Measurements from ENCODE around the gene CREB3L2.
"Not testable (repeated sequence)": the region's sequence is repeated elsewhere in the genome, so short reads cannot be mapped to it uniquely, and the experiment has no call there.

Gene CREB3L2, protein sequence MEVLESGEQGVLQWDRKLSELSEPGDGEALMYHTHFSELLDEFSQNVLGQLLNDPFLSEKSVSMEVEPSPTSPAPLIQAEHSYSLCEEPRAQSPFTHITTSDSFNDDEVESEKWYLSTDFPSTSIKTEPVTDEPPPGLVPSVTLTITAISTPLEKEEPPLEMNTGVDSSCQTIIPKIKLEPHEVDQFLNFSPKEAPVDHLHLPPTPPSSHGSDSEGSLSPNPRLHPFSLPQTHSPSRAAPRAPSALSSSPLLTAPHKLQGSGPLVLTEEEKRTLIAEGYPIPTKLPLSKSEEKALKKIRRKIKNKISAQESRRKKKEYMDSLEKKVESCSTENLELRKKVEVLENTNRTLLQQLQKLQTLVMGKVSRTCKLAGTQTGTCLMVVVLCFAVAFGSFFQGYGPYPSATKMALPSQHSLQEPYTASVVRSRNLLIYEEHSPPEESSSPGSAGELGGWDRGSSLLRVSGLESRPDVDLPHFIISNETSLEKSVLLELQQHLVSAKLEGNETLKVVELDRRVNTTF

DNA sequence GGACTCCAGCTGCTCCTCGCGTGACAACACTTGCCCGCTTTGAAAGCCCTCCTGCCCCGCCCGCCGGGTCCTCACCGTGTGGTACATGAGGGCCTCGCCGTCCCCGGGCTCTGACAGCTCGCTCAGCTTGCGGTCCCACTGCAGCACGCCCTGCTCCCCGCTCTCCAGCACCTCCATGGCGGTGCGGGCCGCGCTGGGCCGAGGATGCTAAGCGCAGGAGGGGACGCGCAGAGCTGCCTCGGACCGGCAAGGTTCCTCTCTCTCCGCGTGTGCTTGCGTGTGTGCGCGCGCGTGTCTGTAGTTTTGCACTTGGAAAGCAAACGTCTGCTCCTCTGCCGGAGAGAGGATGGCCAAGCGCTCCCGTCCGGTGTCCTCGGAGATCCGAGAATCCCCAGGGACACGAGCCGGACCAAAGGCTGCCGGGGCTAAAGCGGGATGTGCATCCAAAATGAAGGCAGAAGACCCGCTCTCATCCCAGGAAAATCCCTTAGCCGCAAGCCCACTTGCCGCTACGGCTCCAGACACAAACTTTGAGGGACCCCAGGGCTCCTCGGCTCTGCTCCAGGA is at the start of gene CREB3L2:
CREB3L2 (minus strand) TSS at position 558 of the 567 bp plus-strand sequence; CDS start at position 177, 381 bp downstream.
- DNase-seq, result peak; percentile 85 to 87
- no peak for TF ChIP-seq GATA1 (IDR thresholded peaks at IDR 0.05; ENCODE audit: low read depth, low read length)
- peak; percentile 74 for TF ChIP-seq POLR2A (IDR thresholded peaks at IDR 0.05; ENCODE audit: low read length)

GRCh38 chr7:138049505-138050116 is 47.7 kb upstream of the CREB3L2 start:
- TF ChIP-seq POLR2A (IDR thresholded peaks at IDR 0.05; ENCODE audit: low read length), result no peak
- no peak for TF ChIP-seq GATA1 (IDR thresholded peaks at IDR 0.05; ENCODE audit: low read depth, low read length)
- no peak for DNase-seq

DNA sequence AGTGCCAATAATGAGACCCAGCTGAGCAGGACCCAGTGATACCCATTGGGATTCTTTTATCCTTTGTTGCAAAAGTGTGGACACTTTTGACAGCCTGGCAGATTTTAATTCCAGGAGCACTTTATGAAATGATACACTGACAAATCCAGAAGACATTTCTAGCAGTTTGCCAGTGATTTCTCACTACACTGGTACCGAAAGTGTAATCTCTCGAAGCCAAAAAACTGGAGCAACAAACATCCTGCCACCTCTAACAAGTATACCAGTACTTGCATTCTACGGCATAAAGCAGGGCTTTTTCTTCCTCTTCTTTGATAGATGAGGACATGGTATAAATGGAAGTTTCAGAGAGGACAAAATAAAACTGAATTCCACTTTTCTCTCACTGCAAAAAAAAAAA is 46.0 kb upstream of the CREB3L2 start:
- no peak for DNase-seq
- TF ChIP-seq GATA1 (IDR thresholded peaks at IDR 0.05; ENCODE audit: low read depth, low read length) (no peak), POLR2A (IDR thresholded peaks at IDR 0.05; ENCODE audit: low read length) (no peak)

- TF ChIP-seq POLR2A (IDR thresholded peaks at IDR 0.05; ENCODE audit: low read length) (no peak), GATA1 (IDR thresholded peaks at IDR 0.05; ENCODE audit: low read depth, low read length) (no peak)
- DNase-seq, result no peak
These were observed 43.0 kb upstream of the CREB3L2 start for GRCh38 chr7:138044897-138045296.

GRCh38 chr7:138040063-138040462 is 38.2 kb upstream of the CREB3L2 start:
- DNase-seq, result not testable (repeated sequence)

DNA sequence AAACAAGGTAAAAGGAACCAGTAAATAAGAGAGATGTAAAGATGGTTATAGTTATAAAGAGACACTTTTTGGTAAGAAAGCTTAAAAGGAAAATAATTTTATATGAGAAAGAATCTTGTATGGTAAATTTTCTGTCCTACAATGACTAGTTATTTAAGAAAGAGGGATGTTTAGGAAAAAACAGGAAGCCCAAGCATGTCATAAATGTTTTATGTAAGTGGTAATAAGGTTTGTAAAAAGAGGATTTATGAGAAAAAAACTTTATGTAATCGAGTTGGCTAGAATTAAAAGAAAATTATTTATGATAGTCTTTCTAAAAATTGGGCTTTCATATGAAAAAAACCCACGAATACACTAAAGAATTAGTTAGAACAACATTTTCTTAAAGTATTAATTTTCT is 34.2 kb upstream of the CREB3L2 start:
- TF ChIP-seq POLR2A (IDR thresholded peaks at IDR 0.05; ENCODE audit: low read length), result no peak
- TF ChIP-seq GATA1 (IDR thresholded peaks at IDR 0.05; ENCODE audit: low read depth, low read length), result no peak
- no peak for DNase-seq

DNA sequence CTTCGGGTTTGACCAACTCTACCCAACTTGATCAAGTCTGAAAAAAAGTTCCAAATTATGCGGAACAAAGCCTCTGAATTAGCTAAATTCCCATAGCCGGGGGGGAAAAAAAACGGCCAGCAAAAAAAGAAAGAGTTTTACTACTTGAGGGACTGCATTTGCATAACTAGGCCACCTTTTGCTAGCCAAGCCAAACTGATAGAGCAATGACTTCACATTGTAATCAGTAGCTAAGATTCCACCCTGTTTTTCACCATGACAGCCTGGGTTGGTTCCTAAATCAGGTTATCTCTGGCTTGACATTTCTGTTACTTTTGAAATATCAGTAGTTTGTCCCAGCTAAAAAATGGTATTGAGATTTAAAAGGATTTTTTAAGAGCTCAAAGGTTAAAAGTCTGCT is 31.4 kb upstream of the CREB3L2 start:
- no peak for DNase-seq
- no peak for TF ChIP-seq POLR2A (IDR thresholded peaks at IDR 0.05; ENCODE audit: low read length)
- no peak for TF ChIP-seq GATA1 (IDR thresholded peaks at IDR 0.05; ENCODE audit: low read depth, low read length)

- no peak for TF ChIP-seq GATA1 (IDR thresholded peaks at IDR 0.05; ENCODE audit: low read depth, low read length)
- TF ChIP-seq POLR2A (IDR thresholded peaks at IDR 0.05; ENCODE audit: low read length), result no peak
- no peak for DNase-seq
These were observed 30.9 kb upstream of the CREB3L2 start for GRCh38 chr7:138032770-138033169.

GRCh38 chr7:138032186-138032585 is 30.3 kb upstream of the CREB3L2 start:
- DNase-seq, result no peak
- TF ChIP-seq POLR2A (IDR thresholded peaks at IDR 0.05; ENCODE audit: low read length) (no peak), GATA1 (IDR thresholded peaks at IDR 0.05; ENCODE audit: low read depth, low read length) (no peak)

GRCh38 chr7:138030679-138031351 is 28.9 kb upstream of the CREB3L2 start:
- no peak for TF ChIP-seq POLR2A (IDR thresholded peaks at IDR 0.05; ENCODE audit: low read length)
- no peak for TF ChIP-seq GATA1 (IDR thresholded peaks at IDR 0.05; ENCODE audit: low read depth, low read length)
- DNase-seq, result peak in 1 of 2 experiments; percentile 3

GRCh38 chr7:138029941-138030340 is 28.1 kb upstream of the CREB3L2 start:
- no peak for TF ChIP-seq GATA1 (IDR thresholded peaks at IDR 0.05; ENCODE audit: low read depth, low read length)
- no peak for TF ChIP-seq POLR2A (IDR thresholded peaks at IDR 0.05; ENCODE audit: low read length)
- DNase-seq, result peak in 1 of 2 experiments; percentile 7

- TF ChIP-seq GATA1 (IDR thresholded peaks at IDR 0.05; ENCODE audit: low read depth, low read length) (no peak), POLR2A (IDR thresholded peaks at IDR 0.05; ENCODE audit: low read length) (no peak)
- DNase-seq, result no peak
These were observed 27.2 kb upstream of the CREB3L2 start for GRCh38 chr7:138029126-138029525.

DNA sequence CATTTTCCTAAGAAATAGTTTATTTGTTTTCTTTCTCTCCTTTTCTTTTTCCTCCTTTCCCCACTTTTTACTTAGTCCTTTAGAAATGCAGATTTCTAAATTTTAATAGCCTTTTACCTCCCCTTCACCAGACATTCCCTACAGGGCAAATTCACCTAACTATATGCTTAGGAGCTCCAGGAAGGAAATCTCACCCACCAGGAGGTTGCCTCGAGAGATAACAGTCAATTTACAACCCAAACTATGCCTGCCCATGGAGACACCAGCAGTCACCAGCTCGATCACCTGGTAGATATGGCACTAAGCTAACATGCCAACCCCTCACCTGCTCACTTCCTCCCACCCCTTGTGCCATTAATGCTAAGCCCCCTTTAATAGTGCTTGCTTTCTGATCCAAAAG is 25.2 kb upstream of the CREB3L2 start:
- TF ChIP-seq POLR2A (IDR thresholded peaks at IDR 0.05; ENCODE audit: low read length), result no peak
- TF ChIP-seq GATA1 (IDR thresholded peaks at IDR 0.05; ENCODE audit: low read depth, low read length), result no peak
- no peak for DNase-seq
